Raji (cell line): ENCODE data around the gene SFT2D3.

ENCODE experiments used
- POLR2A ChIP-seq: IDR thresholded peaks from 2 replicates; pipeline ENCODE4 v1.6.1; 2011; ENCODE audit warnings: low read depth, low read length, control low read depth; ENCODE audit not compliant: insufficient read depth

The SFT2D3 gene

DNA sequence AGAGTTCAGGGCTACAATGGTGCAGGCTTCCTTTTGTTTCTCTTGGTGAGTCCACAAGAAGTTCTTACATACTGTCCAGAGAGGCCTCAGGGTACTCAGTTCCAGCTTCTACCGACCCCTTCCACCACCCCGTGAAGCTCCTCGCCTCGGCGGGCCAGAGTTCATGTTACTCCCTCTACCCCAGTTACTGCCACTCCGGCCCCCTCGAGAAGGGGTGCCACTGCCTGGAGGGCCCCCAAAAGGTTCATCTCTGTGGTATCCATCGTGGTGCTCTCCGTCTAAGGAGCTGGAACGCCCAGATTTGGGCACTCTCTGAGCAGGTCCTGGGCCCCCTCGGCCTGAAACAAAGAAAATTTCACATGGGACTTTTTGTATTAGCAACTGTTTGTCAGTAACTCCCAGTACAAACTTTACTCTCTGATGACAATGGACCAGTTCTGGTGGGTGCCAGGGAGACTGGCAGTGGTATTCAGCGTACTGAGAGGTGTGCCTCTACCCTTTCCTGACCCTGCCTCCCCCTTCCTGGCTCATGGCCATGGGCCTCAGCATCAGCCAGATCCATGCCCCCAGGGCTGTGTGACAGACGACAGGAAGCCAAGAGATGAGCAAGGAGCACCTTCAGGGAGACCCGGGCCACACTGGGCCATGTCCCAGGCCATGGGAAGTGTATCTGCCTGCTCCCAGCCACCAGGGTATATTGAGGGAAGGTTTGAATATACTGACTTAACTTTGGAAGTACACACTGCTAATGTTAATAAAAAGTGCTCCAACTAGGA is 5.1 kb downstream of the SFT2D3 start:
- TF ChIP-seq POLR2A = no peak

DNA sequence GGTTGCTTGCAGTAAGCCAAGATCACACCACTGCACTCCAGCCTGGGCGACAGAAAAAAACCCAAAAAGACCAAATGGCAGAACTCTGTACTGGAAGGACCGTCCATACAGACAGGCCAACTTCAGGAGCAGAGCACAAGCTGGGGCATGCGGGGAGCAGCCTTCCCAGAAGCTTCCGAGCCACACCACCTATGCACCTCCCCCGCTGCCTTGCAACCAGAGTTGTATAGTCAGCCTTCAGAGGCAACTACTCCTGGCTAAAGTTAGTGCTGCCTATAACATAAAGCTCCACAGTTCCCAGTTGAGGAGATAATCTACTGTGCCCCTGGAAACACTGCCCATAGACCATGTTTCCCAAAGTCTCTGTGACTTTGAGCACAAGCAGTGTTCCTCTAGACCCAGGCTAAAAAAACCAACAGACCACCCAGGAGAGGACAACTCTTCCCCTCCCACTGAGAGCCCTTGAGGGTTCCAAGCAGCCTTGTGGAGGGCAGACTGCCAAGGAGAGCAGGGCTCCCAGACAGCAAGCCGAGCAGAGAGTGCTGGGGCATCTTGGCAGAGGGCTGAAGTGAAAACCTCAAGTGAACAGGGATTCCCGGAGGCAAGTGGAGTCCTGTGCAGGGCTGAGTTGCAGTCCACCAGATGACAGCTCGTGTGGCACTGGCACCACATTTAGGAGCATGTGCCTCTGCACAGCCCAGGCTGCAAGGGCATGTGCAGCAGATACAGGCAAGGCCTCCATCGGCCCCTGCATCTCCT is 6.8 kb downstream of the SFT2D3 start:
- TF ChIP-seq POLR2A = no peak

DNA sequence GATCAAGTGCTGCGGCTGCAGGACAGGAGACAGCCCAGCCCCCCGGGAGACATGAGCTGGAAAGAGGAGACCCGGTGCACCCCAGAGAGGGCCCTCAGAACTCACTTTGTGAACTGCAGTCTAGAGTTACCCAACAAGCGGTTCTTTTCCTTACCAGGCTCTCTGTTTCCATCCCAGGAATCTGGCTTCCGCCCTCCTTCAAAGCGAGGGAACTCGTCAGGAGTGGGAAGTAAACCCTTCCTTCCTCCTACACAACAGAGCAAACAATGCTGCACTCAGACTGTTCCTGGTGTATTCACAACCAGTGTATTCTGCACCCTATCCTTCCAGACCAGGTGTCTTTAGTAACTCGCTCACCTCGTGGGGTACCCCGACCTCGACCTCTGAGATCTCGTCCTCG is 8.0 kb downstream of the SFT2D3 start:
- TF ChIP-seq POLR2A = no peak

DNA sequence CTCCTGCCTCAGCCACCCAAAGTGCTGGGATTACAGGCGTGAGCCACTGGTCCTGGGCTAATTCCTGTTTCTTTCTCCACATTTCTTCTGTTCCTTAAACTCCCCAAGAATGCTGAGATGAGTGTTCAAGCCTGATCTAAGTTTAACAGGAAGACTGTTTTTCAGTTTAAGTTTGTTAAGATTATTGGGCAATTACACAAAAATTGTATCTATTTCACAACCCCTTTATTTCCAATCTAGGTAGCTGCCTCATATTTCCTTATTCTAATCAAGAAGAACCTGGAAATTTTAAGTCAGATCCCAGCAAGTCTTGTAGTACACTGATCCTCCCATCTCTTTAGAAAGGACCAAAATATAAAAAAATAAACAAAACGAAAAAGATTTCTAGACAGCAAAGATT is 11.7 kb downstream of the SFT2D3 start:
- TF ChIP-seq POLR2A = no peak

DNA sequence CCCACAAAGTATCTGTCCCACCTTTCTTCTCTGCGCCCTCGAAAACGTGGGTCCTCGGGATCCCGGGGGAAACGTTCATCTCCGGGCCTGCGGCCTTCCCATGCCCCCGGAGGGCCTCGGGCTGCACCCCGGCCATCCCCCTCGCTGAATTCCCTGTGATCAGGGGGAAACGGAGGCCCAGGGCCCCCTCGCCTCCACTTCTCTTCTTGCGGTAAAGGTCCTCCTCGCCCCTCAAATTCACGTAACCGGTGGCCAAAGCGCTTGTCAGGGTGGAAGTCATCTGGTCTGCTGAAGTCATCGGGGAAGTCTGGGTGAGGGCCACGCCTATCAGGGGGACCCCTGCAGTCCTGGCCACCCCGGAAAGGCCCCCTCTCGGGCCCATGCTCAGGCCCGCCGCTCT is 12.3 kb downstream of the SFT2D3 start:
- no peak for TF ChIP-seq POLR2A

DNA sequence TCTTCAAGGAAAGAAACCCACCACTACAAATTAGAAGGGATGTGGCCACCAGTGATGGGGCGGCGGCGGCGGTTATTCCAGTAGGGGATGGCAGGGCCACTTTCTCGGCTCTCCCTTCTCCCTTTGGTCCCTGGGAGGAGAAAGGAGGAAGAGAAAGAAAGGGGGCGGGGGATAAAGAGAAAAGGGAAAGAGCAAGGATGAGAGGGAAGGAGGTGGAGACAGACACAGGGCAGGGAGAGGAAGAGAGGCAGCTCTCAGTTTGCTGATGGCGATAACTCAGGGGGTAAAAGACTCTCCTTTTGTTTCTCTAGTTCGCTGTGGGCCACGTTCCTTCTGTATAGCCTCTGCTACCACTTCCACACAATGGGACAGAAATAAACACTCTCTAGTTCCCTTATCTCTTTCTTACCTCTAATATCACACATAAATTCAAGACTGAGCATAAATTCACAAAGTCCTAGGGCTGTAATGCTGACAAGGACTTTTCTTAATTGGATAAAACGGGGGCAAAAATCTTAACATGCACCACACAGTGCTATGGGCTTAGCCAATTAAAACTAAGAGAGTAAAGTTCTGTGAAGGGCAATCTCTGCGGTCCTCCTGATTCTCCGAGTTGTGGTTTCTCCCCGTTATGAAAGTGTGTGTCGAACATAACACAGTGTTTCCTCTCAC is 14.6 kb downstream of the SFT2D3 start:
- no peak for TF ChIP-seq POLR2A

DNA sequence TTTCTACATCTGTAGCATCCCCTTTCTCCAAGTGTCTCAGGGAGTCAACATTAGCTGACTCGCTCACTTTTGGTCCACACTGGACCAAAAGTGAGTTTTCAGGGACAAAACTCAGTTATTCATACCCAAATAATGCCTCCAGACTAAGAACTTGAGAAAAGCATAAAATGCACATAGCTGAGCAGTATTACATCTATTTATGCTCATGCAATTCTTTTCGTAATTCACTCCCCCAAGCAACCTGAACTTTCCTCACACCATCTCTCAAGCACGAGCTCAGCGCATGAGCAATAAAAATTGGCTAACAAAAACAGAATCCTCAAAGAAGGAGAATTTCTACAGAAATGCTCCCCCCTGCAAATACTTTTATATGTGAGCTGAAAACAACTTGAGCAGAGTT is 17.0 kb downstream of the SFT2D3 start:
- TF ChIP-seq POLR2A = no peak

DNA sequence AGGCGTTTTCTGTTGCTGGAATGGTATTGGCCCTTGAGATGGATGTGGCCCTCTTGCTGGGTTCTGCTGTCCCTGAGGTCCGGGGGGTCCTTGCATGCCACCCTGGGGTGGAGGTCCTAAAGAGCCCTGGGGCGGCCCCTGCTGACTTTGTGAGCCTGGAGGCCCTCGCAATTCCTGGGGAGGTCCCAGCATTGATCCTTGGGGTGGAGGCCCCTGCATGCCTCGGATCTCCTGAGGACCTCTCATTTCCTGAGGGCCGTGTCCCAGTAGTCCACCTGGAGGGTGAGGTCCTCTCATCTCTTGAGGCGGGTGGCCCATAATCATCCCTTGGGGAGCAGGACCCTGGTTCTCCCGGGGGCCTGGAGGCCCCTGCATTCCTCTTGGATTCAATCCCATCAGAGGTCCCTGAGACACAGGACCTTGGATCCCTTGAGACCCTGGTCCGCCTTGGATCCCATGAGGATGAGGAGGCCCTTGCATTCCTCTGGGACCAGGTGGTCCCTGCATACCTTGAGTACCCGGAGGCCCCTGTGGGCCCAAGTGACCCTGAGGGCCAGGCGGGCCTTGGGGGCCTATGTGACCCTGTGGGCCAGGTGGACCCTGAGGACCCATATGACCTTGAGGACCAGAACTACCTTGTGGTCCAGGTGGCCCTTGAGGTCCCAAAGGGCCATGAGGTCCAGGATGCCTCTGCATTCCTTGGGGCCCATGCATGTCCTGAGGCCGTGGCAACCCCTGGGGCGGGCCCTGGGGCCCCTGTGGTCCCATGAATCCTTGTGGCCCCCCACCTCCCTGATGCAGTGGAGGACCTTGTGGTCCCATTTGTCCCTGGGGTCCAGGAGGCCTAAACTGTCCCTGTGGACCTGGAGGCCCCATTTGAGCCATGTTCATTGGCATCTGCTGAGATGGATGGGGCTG is 18.3 kb downstream of the SFT2D3 start:
- no peak for TF ChIP-seq POLR2A

DNA sequence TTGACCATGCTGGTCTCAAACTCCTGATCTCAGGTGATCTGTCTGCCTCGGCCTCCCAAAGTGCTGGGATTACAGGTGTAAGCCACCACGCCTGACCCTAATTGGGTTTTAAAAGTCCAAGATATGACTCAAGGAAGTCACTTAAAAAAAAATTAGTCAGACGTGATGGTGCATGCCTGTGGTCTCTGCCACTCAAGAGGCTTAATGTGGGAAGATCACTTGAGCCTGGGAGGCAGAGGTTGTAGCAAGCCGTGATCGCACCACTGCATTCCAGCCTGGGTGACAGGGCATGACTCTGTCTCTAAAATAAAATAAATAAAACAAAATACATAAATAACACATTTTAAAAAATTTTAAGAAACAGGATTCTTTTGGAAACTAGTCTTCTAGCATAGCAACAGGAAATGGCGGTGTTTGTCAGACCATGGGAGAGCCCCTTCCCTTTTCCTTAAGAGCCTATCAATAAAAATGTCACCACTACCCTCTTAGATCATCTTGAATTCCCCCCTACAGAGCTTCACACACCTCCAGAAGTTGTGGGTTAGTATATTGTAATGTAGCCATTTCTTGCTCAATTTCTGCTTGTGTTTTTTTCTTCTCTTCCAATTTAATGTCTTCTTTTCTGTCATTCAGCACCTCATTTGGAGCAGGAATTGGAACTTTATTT is 20.1 kb downstream of the SFT2D3 start:
- TF ChIP-seq POLR2A = no peak

DNA sequence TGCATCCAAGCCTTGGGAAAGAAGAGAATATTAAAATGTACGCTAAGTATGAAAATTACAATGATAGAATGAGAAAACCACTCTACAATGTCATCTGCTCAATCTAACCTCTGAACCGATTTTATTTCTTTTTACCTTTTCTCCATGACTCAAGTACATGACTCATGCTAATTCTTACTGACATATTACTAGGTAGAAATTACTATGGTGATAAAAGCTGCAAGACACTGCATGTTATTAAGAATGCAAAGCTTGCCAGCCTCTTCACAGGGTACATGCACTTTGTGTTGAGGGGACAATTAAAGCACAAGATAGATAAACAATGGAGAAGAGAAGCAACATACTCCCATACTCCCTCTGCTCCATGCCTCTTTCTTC is 20.7 kb downstream of the SFT2D3 start:
- no peak for TF ChIP-seq POLR2A

DNA sequence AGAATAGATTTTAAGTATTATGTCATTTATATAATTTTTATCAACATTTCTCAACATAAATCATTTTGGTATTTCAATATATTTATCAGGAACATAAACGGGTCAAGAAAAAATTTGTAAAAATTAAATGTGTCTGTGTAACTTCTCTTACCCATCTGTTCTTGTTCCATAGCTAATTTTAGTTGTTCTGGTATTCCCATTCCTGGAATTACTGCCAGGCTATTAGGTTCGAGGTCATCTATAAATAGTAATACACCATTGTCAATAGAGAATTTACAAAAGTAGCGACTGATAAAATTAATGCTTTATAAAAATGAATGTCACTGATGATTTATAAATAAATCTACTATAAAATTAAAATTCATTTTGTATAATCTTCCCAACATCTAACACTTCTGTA is 21.5 kb downstream of the SFT2D3 start:
- no peak for TF ChIP-seq POLR2A

DNA sequence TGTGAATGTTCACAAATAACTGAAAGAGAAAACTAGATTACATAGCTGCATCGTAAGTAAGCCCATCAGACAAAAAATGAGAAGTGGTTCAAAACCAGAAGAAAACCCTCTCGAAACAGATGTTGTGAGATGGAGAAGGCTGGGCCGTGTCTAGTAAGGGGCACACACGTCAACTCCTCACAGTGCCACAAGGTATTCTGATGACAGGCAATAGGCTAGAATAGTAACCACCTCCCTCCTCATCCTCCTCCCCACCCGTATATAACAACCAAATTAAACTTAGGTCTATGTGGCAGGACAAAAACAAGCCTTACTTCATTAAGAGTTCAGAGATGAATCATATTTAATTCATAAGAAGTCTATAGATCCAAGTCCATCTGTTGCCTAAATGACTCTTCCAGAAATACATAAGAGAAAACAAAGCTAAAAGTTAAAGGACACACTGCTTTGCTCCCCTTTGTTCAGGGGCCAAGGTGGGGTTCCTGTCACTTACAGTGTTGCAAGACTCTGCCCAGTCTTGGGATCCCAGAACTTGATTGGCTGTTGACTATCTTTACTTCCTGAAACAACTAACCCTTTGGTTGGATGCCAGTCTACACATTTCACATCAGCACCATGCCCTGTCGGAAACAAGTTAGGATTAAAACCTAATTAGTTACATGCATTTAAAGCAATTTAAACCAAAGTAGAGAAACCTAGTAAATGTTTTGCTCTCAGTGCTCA is 25.0 kb downstream of the SFT2D3 start:
- no peak for TF ChIP-seq POLR2A

DNA sequence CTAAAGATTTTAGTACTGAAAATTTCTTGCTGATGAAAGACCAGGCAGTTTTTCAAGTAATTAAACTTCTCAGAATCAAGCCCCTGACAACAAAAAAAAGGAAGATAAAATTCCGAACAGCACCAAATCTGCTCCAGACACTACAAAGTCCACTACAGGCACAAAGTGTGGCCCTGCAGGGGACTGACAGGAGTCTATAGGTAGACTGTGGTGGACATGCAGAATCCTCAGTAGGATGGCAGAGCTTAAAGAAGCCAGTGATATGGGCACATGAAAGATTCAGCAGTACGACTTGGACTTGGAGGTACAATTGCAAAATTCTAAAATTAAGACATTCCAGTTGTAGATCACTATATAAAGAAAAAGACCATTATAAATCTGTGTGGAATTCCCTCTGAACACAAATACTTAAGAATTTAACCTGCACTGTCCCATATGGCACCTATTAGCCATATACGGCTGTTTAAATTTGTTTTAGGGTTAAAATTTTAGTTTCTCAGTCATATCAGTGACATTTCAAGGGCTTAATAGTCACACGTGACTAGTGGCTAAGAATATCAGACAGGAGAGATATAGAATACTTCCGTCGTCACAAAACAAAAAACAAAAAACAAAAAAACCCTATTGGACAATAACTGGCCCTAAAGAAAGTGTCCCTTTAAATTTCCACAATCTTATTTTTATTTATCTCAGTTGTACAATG is 32.0 kb downstream of the SFT2D3 start:
- no peak for TF ChIP-seq POLR2A
